B cell (primary cell): ENCODE results near the gene HLA-F. TPM values are rescaled to one million over a fixed set of nuclear protein-coding genes. Genes with fewer than 3 reads are reported as not detected.
A peak's percentile ranks its signal among the peaks of the same experiment; 100 is the strongest.

Experiments
- ATAC-seq: fragments of 200-7000 bp; cut with Tn5 transposase; one replicate; pipeline ENCODE4 v1.10.0; 2021; ENCODE audit warnings: low read depth, mild to moderate bottlenecking, moderate number of reproducible peaks, moderate library complexity
- CTCF ChIA-PET: fragments of 350-600 bp; sonication (Branson Sonifier 250); formaldehyde crosslinking; loops from one replicate; lab custom pipeline; 2021; ENCODE audit warnings: antibody characterized with exemption, inconsistent platforms; lab: Charles Lee
- POLR2A ChIA-PET: fragments of 350-600 bp; sonication (Branson Sonifier 250); formaldehyde crosslinking; loops from one replicate; lab custom pipeline; 2021; ENCODE audit warnings: antibody characterized with exemption; lab: Charles Lee
- DNase-seq: peaks from one replicate; pipeline ENCODE4 v3.0.0; 2013
- H2AFZ ChIP-seq: 2 replicates; pipeline ENCODE4 v1.6.1; 2012; ENCODE audit warnings: mild to moderate bottlenecking, low read depth, low read length; ENCODE audit not compliant: insufficient read depth, poor library complexity, severe bottlenecking
- H3K27ac ChIP-seq, 2 donors: 1 replicate in 1 of 2; 2 replicates in 1 of 2; pipeline ENCODE4 v1.5.1; 2012 to 2013; ENCODE audit warnings: low read length in 2 of 2, mild to moderate bottlenecking in 2 of 2, moderate library complexity in 1 of 2
- H3K27me3 ChIP-seq, 4 experiments: fragments of 200-600 bp in 1 of 4; sonication (generic) in 1 of 4; replicated peaks in 1 of 4; 1 replicate in 2 of 4; 2 replicates in 2 of 4; pipeline versions ENCODE4 v1.6.1 to v1.7.0; 2013 to 2016; ENCODE audit warnings: low read length in 3 of 4, mild to moderate bottlenecking in 2 of 4, mixed read lengths in 1 of 4, moderate library complexity in 1 of 4; ENCODE audit not compliant: insufficient read depth in 4 of 4, control insufficient read depth in 3 of 4; ENCODE audit errors: control extremely low read depth in 1 of 4
- H3K36me3 ChIP-seq, 2 experiments: replicated peaks in 1 of 2; 1 replicate in 1 of 2; 2 replicates in 1 of 2; pipeline versions ENCODE4 v1.6.1 to v1.7.1; 2013; ENCODE audit warnings: low read length in 1 of 2; ENCODE audit not compliant: insufficient read depth in 2 of 2, control insufficient read depth in 1 of 2; ENCODE audit errors: control extremely low read depth in 1 of 2, extremely low read depth in 1 of 2
- H3K4me1 ChIP-seq, 2 donors: fragments of 200-600 bp in 1 of 2; sonication (generic) in 1 of 2; 1 replicate in 1 of 2; 2 replicates in 1 of 2; pipeline versions ENCODE4 v1.5.1 to v1.6.1; 2013 to 2017; ENCODE audit warnings: low read length in 2 of 2; ENCODE audit not compliant: control insufficient read depth in 2 of 2, insufficient read depth in 2 of 2
- H3K4me2 ChIP-seq: replicated peaks from 2 replicates; pipeline ENCODE3; 2012; ENCODE audit warnings: mild to moderate bottlenecking, low read depth, low read length; ENCODE audit not compliant: poor library complexity, severe bottlenecking
- H3K4me3 ChIP-seq, 5 experiments: fragments of 200-600 bp in 1 of 5; sonication (generic) in 1 of 5; 1 replicate in 3 of 5; 2 replicates in 2 of 5; pipeline versions ENCODE4 v1.5.1 to v1.7.0; 2011 to 2016; ENCODE audit warnings: low read length in 4 of 5, mild to moderate bottlenecking in 4 of 5, low read depth in 2 of 5, control low read depth in 1 of 5, moderate library complexity in 1 of 5; ENCODE audit not compliant: insufficient read depth in 1 of 5; ENCODE audit errors: control extremely low read depth in 1 of 5, extremely low read depth in 1 of 5
- H3K79me2 ChIP-seq: fragments of 200-600 bp; sonication (generic); one replicate; pipeline ENCODE4 v1.6.0; 2016; ENCODE audit warnings: low read length; ENCODE audit not compliant: control insufficient read depth, insufficient read depth
- H3K9ac ChIP-seq: fragments of 200-600 bp; sonication (generic); 2 replicates; pipeline ENCODE4 v1.6.1; 2017; ENCODE audit warnings: mild to moderate bottlenecking, low read length, moderate library complexity
- H3K9me3 ChIP-seq, 3 donors: one replicate each; pipeline versions ENCODE4 v1.6.1 to v1.7.1; 2013; ENCODE audit warnings: low read length in 2 of 3; ENCODE audit not compliant: control insufficient read depth in 2 of 3, insufficient read depth in 1 of 3; ENCODE audit errors: control extremely low read depth in 1 of 3
- H4K20me1 ChIP-seq: 2 replicates; pipeline ENCODE4 v1.6.0; 2012; ENCODE audit warnings: mild to moderate bottlenecking, low read length; ENCODE audit not compliant: insufficient read depth, control insufficient read depth, poor library complexity, severe bottlenecking
- H3K27ac Mint-ChIP-seq: one replicate; pipeline ENCODE4 v1.8.0; 2021; ENCODE audit warnings: mixed read lengths
- H3K27me3 Mint-ChIP-seq: one replicate; pipeline ENCODE4 v1.8.0; 2021; ENCODE audit warnings: mixed read lengths
- H3K4me1 Mint-ChIP-seq: one replicate; pipeline ENCODE4 v1.8.0; 2021; ENCODE audit warnings: mixed read lengths
- H3K4me3 Mint-ChIP-seq: one replicate; pipeline ENCODE4 v1.8.0; 2021; ENCODE audit warnings: mixed read lengths
- H3K9me3 Mint-ChIP-seq: one replicate; pipeline ENCODE4 v1.8.0; 2022; ENCODE audit warnings: mixed read lengths; ENCODE audit not compliant: insufficient read depth
- CTCF ChIP-seq: fragments of 200-600 bp; IDR thresholded peaks from one replicate; pipeline ENCODE4 v1.8.0; 2022; ENCODE audit warnings: antibody characterized with exemption, mild to moderate bottlenecking
- EZH2 ChIP-seq: IDR thresholded peaks from 2 replicates; pipeline ENCODE4 v1.6.1; 2012; ENCODE audit warnings: borderline replicate concordance, low read depth, mild to moderate bottlenecking, moderate library complexity, low read length; ENCODE audit not compliant: insufficient read depth, poor library complexity, severe bottlenecking
- WGBS: methylation state at CpG from one replicate; pipeline ENCODE4 v1.1.5; 2013; ENCODE audit warnings: missing lambda C conversion rate; ENCODE audit not compliant: insufficient coverage; 5-methylcytosine and 5-hydroxymethylcytosine counted together
- intact Hi-C: fragments of 100-400 bp; cut with micrococcal nuclease; formaldehyde crosslinking; loops from one replicate; pipeline ENCODE4 v1.10.0; 2022
- polyA plus RNA-seq: library from polyadenylated mRNA; depleted of rRNA; stranded (reverse); fragments of >200 nt; gene quantifications from 2 replicates; pipeline ENCODE4 v1.2.3, GENCODE V29; 2012
- total RNA-seq, 2 donors: library from RNA; stranded (reverse); fragments of 120-200 nt in 1 of 2; gene quantifications; 1 replicate in 1 of 2; 2 replicates in 1 of 2; pipeline versions ENCODE4 v1.2.3 to v1.2.4, GENCODE V29; 2013 to 2022

The HLA-F gene
- total and polyA plus RNA-seq, 2 donors (not counting 1 experiment from before 2014, with no cell fraction given) = 895 to 1,409 TPM

- DNase-seq (peak; percentile 84), ATAC-seq (peak; percentile 48)
- Histone ChIP-seq H3K4me3 (peak overlapping the region; percentile 75 to 100 (median 100)), H3K36me3 (peaks cover 0 to 43% of the 10 kb centered on the region in 2 experiments), H4K20me1 (peaks cover 48% of the 10 kb centered on the region), H3K79me2 (peaks cover 48% of the 10 kb centered on the region), H3K27ac (peak overlapping the region; percentile 99 to 100), H3K9ac (peak overlapping the region; percentile 100), H3K4me2 (peak overlapping the region; percentile 95), H3K4me1 (peaks cover 29 to 43% of the 10 kb centered on the region in 2 donors), H3K27me3 (no peaks in the 10 kb centered on the region), H2AFZ (peak overlapping the region; percentile 88), H3K9me3 (no peaks in the 10 kb centered on the region)
- TF ChIP-seq EZH2 (no peak), CTCF (no peak)
- 15% methylated on average over 76 of the region's 76 CpGs for WGBS
- Mint-ChIP-seq H3K27me3 (no peaks in the 10 kb centered on the region), H3K4me3 (peak overlapping the region; percentile 96), H3K27ac (peak overlapping the region; percentile 98), H3K4me1 (peaks cover 61% of the 10 kb centered on the region), H3K9me3 (no peaks in the 10 kb centered on the region)
- intact Hi-C loops = loop anchor here (5.0 kb wide), 4 partner anchors 72 to 343 kb away; partner anchors contain the start of genes HLA-A and PPP1R11
- POLR2A ChIA-PET = interaction anchor here (0.7 to 1.5 kb wide), 4 partner anchors 10 to 1930 kb away, joined by 3 to 7 read pairs (median 3); no protein-coding TSS in a partner anchor
- CTCF ChIA-PET = no interaction called here
These were observed 693 bp downstream of the HLA-F start for GRCh38 chr6:29723666-29724588.
